ENCODE data around the gene CD164.
A peak's percentile ranks its signal among the peaks of the same experiment; 100 is the strongest.
"Not testable (repeated sequence)": the region's sequence is repeated elsewhere in the genome, so short reads cannot be mapped to it uniquely, and the experiment has no call there.

The CD164 gene

GRCh38 chr6:109342506-109342905 lies 39.8 kb downstream of the CD164 start:
- Mint-ChIP-seq H3K9me3 (no peaks in the 10 kb centered on the region), H3K27me3 (no peaks in the 10 kb centered on the region), H3K27ac (no peak overlapping the region), H3K4me1 (ENCODE audit: low read depth) (peaks cover 3% of the 10 kb centered on the region), H3K36me3 (ENCODE audit: low read depth) (peaks cover 7% of the 10 kb centered on the region), H3K4me3 (no peak overlapping the region)
- no peak for DNase-seq

- Mint-ChIP-seq H3K4me3 (no peak overlapping the region), H3K4me1 (ENCODE audit: low read depth) (peaks cover under 1% of the 10 kb centered on the region), H3K27me3 (no peaks in the 10 kb centered on the region), H3K27ac (no peak overlapping the region), H3K36me3 (ENCODE audit: low read depth) (peaks cover 7% of the 10 kb centered on the region), H3K9me3 (no peaks in the 10 kb centered on the region)
- no peak for DNase-seq
These were observed 41.5 kb downstream of the CD164 start for GRCh38 chr6:109340811-109341210.

- Mint-ChIP-seq H3K9me3 (no peaks in the 10 kb centered on the region), H3K4me1 (ENCODE audit: low read depth) (no peaks in the 10 kb centered on the region), H3K27me3 (no peaks in the 10 kb centered on the region), H3K27ac (peak overlapping the region; percentile 4), H3K4me3 (no peak overlapping the region), H3K36me3 (ENCODE audit: low read depth) (peaks cover 7% of the 10 kb centered on the region)
- no peak for DNase-seq
These were observed 42.2 kb downstream of the CD164 start for GRCh38 chr6:109339906-109340678.

GRCh38 chr6:109336221-109336961 lies 45.9 kb downstream of the CD164 start:
- H3K4me3 Mint-ChIP-seq = no peak overlapping the region
- H3K36me3 Mint-ChIP-seq (ENCODE audit: low read depth) = peaks cover 7% of the 10 kb centered on the region
- no peaks in the 10 kb centered on the region for H3K9me3 Mint-ChIP-seq
- H3K4me1 Mint-ChIP-seq (ENCODE audit: low read depth) = peaks cover 6% of the 10 kb centered on the region
- H3K27ac Mint-ChIP-seq = no peak overlapping the region
- H3K27me3 Mint-ChIP-seq = no peaks in the 10 kb centered on the region
- no peak for DNase-seq

GRCh38 chr6:109333870-109334269 lies 48.4 kb downstream of the CD164 start:
- DNase-seq; H3K36me3 Mint-ChIP-seq (ENCODE audit: low read depth); H3K4me3 Mint-ChIP-seq; H3K27me3 Mint-ChIP-seq; H3K9me3 Mint-ChIP-seq; H3K27ac Mint-ChIP-seq: not testable (repeated sequence)
- peaks cover 10% of the 10 kb centered on the region for H3K4me1 Mint-ChIP-seq (ENCODE audit: low read depth)

GRCh38 chr6:109332748-109333147 lies 49.5 kb downstream of the CD164 start:
- Mint-ChIP-seq H3K4me3 (no peak overlapping the region), H3K9me3 (no peaks in the 10 kb centered on the region), H3K27me3 (no peaks in the 10 kb centered on the region), H3K27ac (no peak overlapping the region), H3K36me3 (ENCODE audit: low read depth) (no peaks in the 10 kb centered on the region), H3K4me1 (ENCODE audit: low read depth) (peaks cover 10% of the 10 kb centered on the region)
- DNase-seq = no peak

- H3K27me3 Mint-ChIP-seq = no peaks in the 10 kb centered on the region
- no peak for DNase-seq
- H3K27ac Mint-ChIP-seq = no peak overlapping the region
- no peak overlapping the region for H3K4me3 Mint-ChIP-seq
- H3K4me1 Mint-ChIP-seq (ENCODE audit: low read depth) = peaks cover 10% of the 10 kb centered on the region
- no peaks in the 10 kb centered on the region for H3K9me3 Mint-ChIP-seq
- no peaks in the 10 kb centered on the region for H3K36me3 Mint-ChIP-seq (ENCODE audit: low read depth)
These were observed 51.2 kb downstream of the CD164 start for GRCh38 chr6:109331081-109331480.

GRCh38 chr6:109330263-109330662 lies 52.0 kb downstream of the CD164 start:
- peaks cover 10% of the 10 kb centered on the region for H3K4me1 Mint-ChIP-seq (ENCODE audit: low read depth)
- H3K9me3 Mint-ChIP-seq = no peaks in the 10 kb centered on the region
- no peaks in the 10 kb centered on the region for H3K36me3 Mint-ChIP-seq (ENCODE audit: low read depth)
- no peak for DNase-seq
- H3K27ac Mint-ChIP-seq = no peak overlapping the region
- H3K4me3 Mint-ChIP-seq = no peak overlapping the region
- H3K27me3 Mint-ChIP-seq = no peaks in the 10 kb centered on the region

- no peaks in the 10 kb centered on the region for H3K27me3 Mint-ChIP-seq
- no peak overlapping the region for H3K27ac Mint-ChIP-seq
- H3K36me3 Mint-ChIP-seq (ENCODE audit: low read depth) = no peaks in the 10 kb centered on the region
- H3K9me3 Mint-ChIP-seq = no peaks in the 10 kb centered on the region
- DNase-seq = no peak
- H3K4me1 Mint-ChIP-seq (ENCODE audit: low read depth) = peaks cover 10% of the 10 kb centered on the region
- no peak overlapping the region for H3K4me3 Mint-ChIP-seq
These were observed 53.6 kb downstream of the CD164 start for GRCh38 chr6:109328629-109329028.

- H3K4me1 Mint-ChIP-seq (ENCODE audit: low read depth) = peaks cover 12% of the 10 kb centered on the region
- no peak overlapping the region for H3K27ac Mint-ChIP-seq
- H3K9me3 Mint-ChIP-seq = no peaks in the 10 kb centered on the region
- H3K4me3 Mint-ChIP-seq = no peak overlapping the region
- no peak for DNase-seq
- no peaks in the 10 kb centered on the region for H3K36me3 Mint-ChIP-seq (ENCODE audit: low read depth)
- no peaks in the 10 kb centered on the region for H3K27me3 Mint-ChIP-seq
These were observed 54.3 kb downstream of the CD164 start for GRCh38 chr6:109327959-109328358.

GRCh38 chr6:109327491-109327890 lies 54.8 kb downstream of the CD164 start:
- Mint-ChIP-seq H3K4me1 (ENCODE audit: low read depth) (peaks cover 12% of the 10 kb centered on the region), H3K27ac (no peak overlapping the region), H3K9me3 (no peaks in the 10 kb centered on the region), H3K4me3 (no peak overlapping the region), H3K27me3 (no peaks in the 10 kb centered on the region), H3K36me3 (ENCODE audit: low read depth) (no peaks in the 10 kb centered on the region)
- DNase-seq = no peak

- Mint-ChIP-seq H3K4me1 (ENCODE audit: low read depth) (peaks cover 12% of the 10 kb centered on the region), H3K36me3 (ENCODE audit: low read depth) (no peaks in the 10 kb centered on the region), H3K27me3 (no peaks in the 10 kb centered on the region), H3K27ac (no peak overlapping the region), H3K9me3 (no peaks in the 10 kb centered on the region), H3K4me3 (no peak overlapping the region)
- no peak for DNase-seq
These were observed 55.9 kb downstream of the CD164 start for GRCh38 chr6:109326351-109326750.

GRCh38 chr6:109325400-109325801 lies 56.9 kb downstream of the CD164 start:
- no peak for DNase-seq
- H3K9me3 Mint-ChIP-seq = no peaks in the 10 kb centered on the region
- no peak overlapping the region for H3K4me3 Mint-ChIP-seq
- H3K27me3 Mint-ChIP-seq = no peaks in the 10 kb centered on the region
- no peaks in the 10 kb centered on the region for H3K36me3 Mint-ChIP-seq (ENCODE audit: low read depth)
- peaks cover 11% of the 10 kb centered on the region for H3K4me1 Mint-ChIP-seq (ENCODE audit: low read depth)
- no peak overlapping the region for H3K27ac Mint-ChIP-seq

GRCh38 chr6:109323241-109323640 lies 59.0 kb downstream of the CD164 start:
- no peak for DNase-seq
- Mint-ChIP-seq H3K27ac (no peak overlapping the region), H3K4me3 (no peak overlapping the region), H3K27me3 (no peaks in the 10 kb centered on the region), H3K9me3 (no peaks in the 10 kb centered on the region), H3K36me3 (ENCODE audit: low read depth) (no peaks in the 10 kb centered on the region), H3K4me1 (ENCODE audit: low read depth) (peaks cover 8% of the 10 kb centered on the region)

- Mint-ChIP-seq H3K4me3 (no peak overlapping the region), H3K27ac (no peak overlapping the region), H3K9me3 (no peaks in the 10 kb centered on the region), H3K27me3 (no peaks in the 10 kb centered on the region), H3K36me3 (ENCODE audit: low read depth) (no peaks in the 10 kb centered on the region), H3K4me1 (ENCODE audit: low read depth) (peaks cover 8% of the 10 kb centered on the region)
- no peak for DNase-seq
These were observed 59.4 kb downstream of the CD164 start for GRCh38 chr6:109322825-109323224.

All from activated T-cell treated with anti-CD3 and anti-CD28 coated beads, Interleukin-2, amount 50 U/mL, for 24 hours (primary cell).